ENCODE results near the gene IFNL2.
"Not testable (repeated sequence)": the region's sequence is repeated elsewhere in the genome, so short reads cannot be mapped to it uniquely, and the experiment has no call there.

IFNL2 gene

GRCh38 chr19:39268085-39268484 is at the start of gene IFNL2:
IFNL2 (plus strand) TSS chr19:39268396; CDS start chr19:39268569, 173 bp downstream.
- H3K36me3 ChIP-seq (ENCODE audit: control insufficient read depth, low read depth, low read length); H3K9me3 ChIP-seq (ENCODE audit: control insufficient read depth, low read depth, low read length); H3K4me3 ChIP-seq (ENCODE audit: low read length); H3K27ac ChIP-seq (ENCODE audit: low read length); H3K9ac ChIP-seq (ENCODE audit: low read length); H3K4me1 ChIP-seq (ENCODE audit: control insufficient read depth, low read depth, low read length): not testable (repeated sequence)
- H3K27me3 ChIP-seq (ENCODE audit: control insufficient read depth, insufficient read depth, low read length): peaks cover 46% of the 10 kb centered on the region

GRCh38 chr19:39219108-39219507 is 49.1 kb upstream of the IFNL2 start:
- not testable (repeated sequence) for H3K4me3 ChIP-seq (ENCODE audit: low read length); H3K4me1 ChIP-seq (ENCODE audit: control insufficient read depth, low read depth, low read length); H3K36me3 ChIP-seq (ENCODE audit: control insufficient read depth, low read depth, low read length); H3K9ac ChIP-seq (ENCODE audit: low read length); H3K9me3 ChIP-seq (ENCODE audit: control insufficient read depth, low read depth, low read length); H3K27me3 ChIP-seq (ENCODE audit: control insufficient read depth, insufficient read depth, low read length); H3K27ac ChIP-seq (ENCODE audit: low read length)

- H3K36me3 ChIP-seq (ENCODE audit: control insufficient read depth, low read depth, low read length): no peaks in the 10 kb centered on the region
- H3K27ac ChIP-seq (ENCODE audit: low read length): no peak overlapping the region
- H3K9me3 ChIP-seq (ENCODE audit: control insufficient read depth, low read depth, low read length): no peaks in the 10 kb centered on the region
- no peaks in the 10 kb centered on the region for H3K27me3 ChIP-seq (ENCODE audit: control insufficient read depth, insufficient read depth, low read length)
- no peaks in the 10 kb centered on the region for H3K4me1 ChIP-seq (ENCODE audit: control insufficient read depth, low read depth, low read length)
- H3K4me3 ChIP-seq (ENCODE audit: low read length): no peak overlapping the region
- no peak overlapping the region for H3K9ac ChIP-seq (ENCODE audit: low read length)
These were observed 44.4 kb upstream of the IFNL2 start for GRCh38 chr19:39223703-39224279.

- Histone ChIP-seq H3K9me3 (ENCODE audit: control insufficient read depth, low read depth, low read length) (no peaks in the 10 kb centered on the region), H3K9ac (ENCODE audit: low read length) (no peak overlapping the region), H3K36me3 (ENCODE audit: control insufficient read depth, low read depth, low read length) (no peaks in the 10 kb centered on the region), H3K27ac (ENCODE audit: low read length) (no peak overlapping the region), H3K4me3 (ENCODE audit: low read length) (no peak overlapping the region), H3K4me1 (ENCODE audit: control insufficient read depth, low read depth, low read length) (no peaks in the 10 kb centered on the region), H3K27me3 (ENCODE audit: control insufficient read depth, insufficient read depth, low read length) (no peaks in the 10 kb centered on the region)
These were observed 43.3 kb upstream of the IFNL2 start for GRCh38 chr19:39224910-39225309.

GRCh38 chr19:39230096-39230764 is 38.0 kb upstream of the IFNL2 start:
- H3K9ac ChIP-seq (ENCODE audit: low read length): no peak overlapping the region
- no peaks in the 10 kb centered on the region for H3K36me3 ChIP-seq (ENCODE audit: control insufficient read depth, low read depth, low read length)
- H3K9me3 ChIP-seq (ENCODE audit: control insufficient read depth, low read depth, low read length): no peaks in the 10 kb centered on the region
- no peak overlapping the region for H3K27ac ChIP-seq (ENCODE audit: low read length)
- H3K4me1 ChIP-seq (ENCODE audit: control insufficient read depth, low read depth, low read length): no peaks in the 10 kb centered on the region
- H3K4me3 ChIP-seq (ENCODE audit: low read length): no peak overlapping the region
- H3K27me3 ChIP-seq (ENCODE audit: control insufficient read depth, insufficient read depth, low read length): no peaks in the 10 kb centered on the region

- H3K27me3 ChIP-seq (ENCODE audit: control insufficient read depth, insufficient read depth, low read length): no peaks in the 10 kb centered on the region
- H3K4me1 ChIP-seq (ENCODE audit: control insufficient read depth, low read depth, low read length): no peaks in the 10 kb centered on the region
- no peaks in the 10 kb centered on the region for H3K9me3 ChIP-seq (ENCODE audit: control insufficient read depth, low read depth, low read length)
- no peak overlapping the region for H3K9ac ChIP-seq (ENCODE audit: low read length)
- H3K4me3 ChIP-seq (ENCODE audit: low read length): no peak overlapping the region
- H3K27ac ChIP-seq (ENCODE audit: low read length): no peak overlapping the region
- H3K36me3 ChIP-seq (ENCODE audit: control insufficient read depth, low read depth, low read length): no peaks in the 10 kb centered on the region
These were observed 35.5 kb upstream of the IFNL2 start for GRCh38 chr19:39232708-39233107.

- H3K9ac ChIP-seq (ENCODE audit: low read length): no peak overlapping the region
- no peak overlapping the region for H3K27ac ChIP-seq (ENCODE audit: low read length)
- H3K4me1 ChIP-seq (ENCODE audit: control insufficient read depth, low read depth, low read length): no peaks in the 10 kb centered on the region
- peaks cover 3% of the 10 kb centered on the region for H3K27me3 ChIP-seq (ENCODE audit: control insufficient read depth, insufficient read depth, low read length)
- no peaks in the 10 kb centered on the region for H3K9me3 ChIP-seq (ENCODE audit: control insufficient read depth, low read depth, low read length)
- no peaks in the 10 kb centered on the region for H3K36me3 ChIP-seq (ENCODE audit: control insufficient read depth, low read depth, low read length)
- H3K4me3 ChIP-seq (ENCODE audit: low read length): no peak overlapping the region
These were observed 31.7 kb upstream of the IFNL2 start for GRCh38 chr19:39236527-39236926.

GRCh38 chr19:39237200-39238184 is 30.7 kb upstream of the IFNL2 start:
- Histone ChIP-seq H3K9me3 (ENCODE audit: control insufficient read depth, low read depth, low read length) (no peaks in the 10 kb centered on the region), H3K27ac (ENCODE audit: low read length) (no peak overlapping the region), H3K27me3 (ENCODE audit: control insufficient read depth, insufficient read depth, low read length) (peaks cover 3% of the 10 kb centered on the region), H3K36me3 (ENCODE audit: control insufficient read depth, low read depth, low read length) (no peaks in the 10 kb centered on the region), H3K4me1 (ENCODE audit: control insufficient read depth, low read depth, low read length) (no peaks in the 10 kb centered on the region), H3K4me3 (ENCODE audit: low read length) (no peak overlapping the region), H3K9ac (ENCODE audit: low read length) (no peak overlapping the region)

- no peaks in the 10 kb centered on the region for H3K4me1 ChIP-seq (ENCODE audit: control insufficient read depth, low read depth, low read length)
- H3K27me3 ChIP-seq (ENCODE audit: control insufficient read depth, insufficient read depth, low read length): peaks cover 3% of the 10 kb centered on the region
- no peak overlapping the region for H3K4me3 ChIP-seq (ENCODE audit: low read length)
- H3K36me3 ChIP-seq (ENCODE audit: control insufficient read depth, low read depth, low read length): no peaks in the 10 kb centered on the region
- H3K9ac ChIP-seq (ENCODE audit: low read length): no peak overlapping the region
- H3K27ac ChIP-seq (ENCODE audit: low read length): no peak overlapping the region
- H3K9me3 ChIP-seq (ENCODE audit: control insufficient read depth, low read depth, low read length): no peaks in the 10 kb centered on the region
These were observed 30.0 kb upstream of the IFNL2 start for GRCh38 chr19:39238209-39238608.

- H3K27me3 ChIP-seq (ENCODE audit: control insufficient read depth, insufficient read depth, low read length): peaks cover 3% of the 10 kb centered on the region
- H3K36me3 ChIP-seq (ENCODE audit: control insufficient read depth, low read depth, low read length): no peaks in the 10 kb centered on the region
- no peaks in the 10 kb centered on the region for H3K9me3 ChIP-seq (ENCODE audit: control insufficient read depth, low read depth, low read length)
- H3K4me1 ChIP-seq (ENCODE audit: control insufficient read depth, low read depth, low read length): no peaks in the 10 kb centered on the region
- no peak overlapping the region for H3K27ac ChIP-seq (ENCODE audit: low read length)
- H3K4me3 ChIP-seq (ENCODE audit: low read length): no peak overlapping the region
- H3K9ac ChIP-seq (ENCODE audit: low read length): no peak overlapping the region
These were observed 29.3 kb upstream of the IFNL2 start for GRCh38 chr19:39238944-39239343.

GRCh38 chr19:39240421-39240820 is 27.8 kb upstream of the IFNL2 start:
- Histone ChIP-seq H3K9me3 (ENCODE audit: control insufficient read depth, low read depth, low read length) (no peaks in the 10 kb centered on the region), H3K4me3 (ENCODE audit: low read length) (no peak overlapping the region), H3K9ac (ENCODE audit: low read length) (no peak overlapping the region), H3K27me3 (ENCODE audit: control insufficient read depth, insufficient read depth, low read length) (peaks cover 3% of the 10 kb centered on the region), H3K27ac (ENCODE audit: low read length) (no peak overlapping the region), H3K36me3 (ENCODE audit: control insufficient read depth, low read depth, low read length) (no peaks in the 10 kb centered on the region), H3K4me1 (ENCODE audit: control insufficient read depth, low read depth, low read length) (no peaks in the 10 kb centered on the region)
